ENCODE measurements around the gene ENHO. TPM values are rescaled to one million over a fixed set of nuclear protein-coding genes. Genes with fewer than 3 reads are reported as not detected.

ENHO gene
- total RNA-seq, 4 donors from 2014 or later = not detected

GRCh38 chr9:34508951-34509350, 13.8 kb downstream of the ENHO start:
- whole genome bisulfite sequencing, 2 donors = 95 to 98% methylated on average over 3 of the region's 3 CpGs
- TF ChIP-seq POLR2A (IDR thresholded peaks at IDR 0.05) (no peak), CTCF (IDR thresholded peaks at IDR 0.05) (no peak)
- Histone ChIP-seq H3K27me3 (no peaks in the 10 kb centered on the region), H3K36me3 (no peaks in the 10 kb centered on the region), H3K27ac (no peak overlapping the region), H3K9me3 (no peaks in the 10 kb centered on the region), H3K4me3 (replicated peaks in 1 of 3) (no peak overlapping the region), H3K4me1 (no peaks in the 10 kb centered on the region)
- intact Hi-C loops (cut with DNase I) = loop anchor here (10.0 kb wide), 1 partner anchor 174 kb away; no protein-coding TSS in a partner anchor
- DNase-seq = no peak

- H3K4me1 ChIP-seq = no peaks in the 10 kb centered on the region
- H3K36me3 ChIP-seq = no peaks in the 10 kb centered on the region
- TF ChIP-seq CTCF (IDR thresholded peaks at IDR 0.05) = no peak
- no peak for TF ChIP-seq POLR2A (IDR thresholded peaks at IDR 0.05)
- no peak for DNase-seq
- no peaks in the 10 kb centered on the region for H3K9me3 ChIP-seq
- 94 to 96% methylated on average over 3 of the region's 3 CpGs for WGBS, 2 donors
- intact Hi-C loops (cut with DNase I) = loop anchor here (10.0 kb wide), 1 partner anchor 174 kb away; no protein-coding TSS in a partner anchor
- H3K4me3 ChIP-seq (replicated peaks in 1 of 3) = no peak overlapping the region
- no peaks in the 10 kb centered on the region for H3K27me3 ChIP-seq
- no peak overlapping the region for H3K27ac ChIP-seq
Observed at GRCh38 chr9:34508463-34508862, 14.3 kb downstream of the ENHO start.

GRCh38 chr9:34507966-34508365, 14.8 kb downstream of the ENHO start:
- H3K9me3 ChIP-seq = no peaks in the 10 kb centered on the region
- H3K27me3 ChIP-seq = no peaks in the 10 kb centered on the region
- H3K27ac ChIP-seq = no peak overlapping the region
- H3K4me1 ChIP-seq = peaks cover 0 to under 1% of the 10 kb centered on the region in 2 donors
- DNase-seq = no peak
- no peak overlapping the region for H3K4me3 ChIP-seq (replicated peaks in 1 of 3)
- no peaks in the 10 kb centered on the region for H3K36me3 ChIP-seq
- intact Hi-C loops (cut with DNase I) = loop anchor here (10.0 kb wide), 1 partner anchor 173 kb away; no protein-coding TSS in a partner anchor
- TF ChIP-seq CTCF (IDR thresholded peaks at IDR 0.05) (no peak), POLR2A (IDR thresholded peaks at IDR 0.05) (no peak)

GRCh38 chr9:34507556-34507955, 15.2 kb downstream of the ENHO start:
- WGBS, 2 donors = 86 to 90% methylated on average over 5 of the region's 5 CpGs
- intact Hi-C loops (cut with DNase I) = loop anchor here (10.0 kb wide), 1 partner anchor 173 kb away; no protein-coding TSS in a partner anchor
- no peak for DNase-seq
- H3K27ac ChIP-seq = no peak overlapping the region
- H3K27me3 ChIP-seq = no peaks in the 10 kb centered on the region
- H3K9me3 ChIP-seq = no peaks in the 10 kb centered on the region
- TF ChIP-seq CTCF (IDR thresholded peaks at IDR 0.05) (no peak), POLR2A (IDR thresholded peaks at IDR 0.05) (no peak)
- no peak overlapping the region for H3K4me3 ChIP-seq (replicated peaks in 1 of 3)
- no peaks in the 10 kb centered on the region for H3K36me3 ChIP-seq
- peaks cover 0 to 4% of the 10 kb centered on the region in 2 donors for H3K4me1 ChIP-seq

GRCh38 chr9:34506623-34507022, 16.2 kb downstream of the ENHO start:
- intact Hi-C loops (cut with DNase I) = loop anchor here (10.0 kb wide), 1 partner anchor 172 kb away; no protein-coding TSS in a partner anchor

More at GRCh38 chr9:34506623-34507022, 16.2 kb downstream of the ENHO start:
- Histone ChIP-seq H3K4me3 (replicated peaks in 1 of 3) (no peak overlapping the region), H3K27ac (no peak overlapping the region), H3K36me3 (no peaks in the 10 kb centered on the region), H3K4me1 (peaks cover 8 to 14% of the 10 kb centered on the region in 2 donors), H3K9me3 (no peaks in the 10 kb centered on the region), H3K27me3 (no peaks in the 10 kb centered on the region)
- TF ChIP-seq POLR2A (IDR thresholded peaks at IDR 0.05) (no peak), CTCF (IDR thresholded peaks at IDR 0.05) (no peak)
- no peak for DNase-seq
- 93 to 95% methylated on average over 7 of the region's 7 CpGs for WGBS, 2 donors

All from thyroid gland (tissue), 4 donors.